Measurements from ENCODE around the gene OSBPL9.
"Not testable (repeated sequence)": the region's sequence is repeated elsewhere in the genome, so short reads cannot be mapped to it uniquely, and the experiment has no call there.

The OSBPL9 gene

DNA sequence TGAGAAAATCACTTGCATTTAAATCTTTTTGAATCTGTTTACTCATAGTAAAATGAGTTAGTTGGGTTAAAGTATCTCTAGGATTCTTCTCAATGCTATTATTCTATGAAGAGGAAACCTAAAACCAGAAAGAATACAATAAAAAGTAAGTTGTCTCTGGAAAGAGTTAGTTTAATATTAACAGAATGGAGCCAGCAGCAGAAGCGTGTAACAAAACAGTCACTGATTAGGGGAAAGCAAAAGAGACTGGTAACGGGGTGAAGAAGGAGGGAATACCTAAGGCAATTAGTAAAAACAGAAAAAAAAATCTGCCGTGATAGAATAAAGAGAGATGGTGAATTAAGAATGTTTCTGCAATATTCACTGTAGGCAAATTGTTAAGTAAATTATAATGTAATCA is 201.6 kb downstream of the OSBPL9 start:
- FAIRE-seq = no peak

DNA sequence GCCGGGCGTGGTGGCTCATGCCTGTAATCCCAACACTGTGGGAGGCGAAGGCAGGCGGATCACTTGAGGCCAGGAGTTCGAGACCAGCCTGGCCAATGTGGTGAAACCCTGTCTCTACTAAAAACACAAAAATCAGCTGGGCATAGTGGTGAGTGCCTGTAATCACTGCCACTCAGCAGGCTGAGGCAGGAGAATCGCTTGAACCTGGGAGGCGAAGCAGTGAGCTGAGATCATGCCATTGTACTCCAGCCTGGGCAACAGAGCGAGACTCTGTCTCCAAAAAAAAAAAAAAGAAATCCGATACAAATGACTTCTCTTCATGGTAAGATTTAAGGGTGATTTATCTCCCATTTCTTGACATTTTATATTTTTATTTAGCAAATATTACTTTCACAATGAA is 202.1 kb downstream of the OSBPL9 start:
- FAIRE-seq = not testable (repeated sequence)

DNA sequence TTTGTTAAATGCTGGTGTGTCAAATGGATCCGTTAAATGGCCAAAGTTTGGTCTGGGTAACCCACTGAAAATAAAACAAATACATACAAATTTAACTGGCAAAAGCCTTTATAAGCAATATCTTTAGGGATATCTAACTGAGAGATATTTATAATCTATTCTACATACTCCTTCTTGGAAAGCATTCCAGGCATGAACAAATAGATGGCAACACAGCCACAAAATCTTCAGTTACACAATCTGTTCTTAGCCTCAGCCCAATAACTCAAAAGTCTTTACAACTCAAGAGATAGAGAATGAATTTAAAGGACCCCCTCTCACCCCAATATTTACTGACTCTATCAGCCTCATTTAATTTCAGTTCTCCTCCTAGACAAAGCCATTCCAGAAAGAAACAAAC is 202.9 kb downstream of the OSBPL9 start:
- no peak for FAIRE-seq

DNA sequence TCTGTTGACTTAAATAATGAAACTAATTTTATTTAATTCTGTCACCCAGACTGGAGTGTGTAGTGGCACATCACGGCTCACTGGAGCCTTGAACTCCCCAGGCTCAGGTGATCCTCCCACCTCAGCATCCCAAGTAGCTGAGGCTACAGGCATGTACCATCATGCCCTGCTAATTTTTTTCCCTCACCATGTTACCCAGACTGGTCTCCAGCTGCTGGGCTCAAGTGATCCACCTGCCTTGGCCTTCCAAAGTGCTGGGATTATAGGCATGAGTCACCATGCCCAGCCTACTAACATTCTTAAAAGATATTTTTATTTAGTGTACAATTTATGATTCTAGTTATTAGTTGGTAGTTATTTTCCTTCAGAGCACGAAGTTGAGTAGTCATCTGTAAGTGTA is 212.2 kb downstream of the OSBPL9 start:
- FAIRE-seq = no peak

DNA sequence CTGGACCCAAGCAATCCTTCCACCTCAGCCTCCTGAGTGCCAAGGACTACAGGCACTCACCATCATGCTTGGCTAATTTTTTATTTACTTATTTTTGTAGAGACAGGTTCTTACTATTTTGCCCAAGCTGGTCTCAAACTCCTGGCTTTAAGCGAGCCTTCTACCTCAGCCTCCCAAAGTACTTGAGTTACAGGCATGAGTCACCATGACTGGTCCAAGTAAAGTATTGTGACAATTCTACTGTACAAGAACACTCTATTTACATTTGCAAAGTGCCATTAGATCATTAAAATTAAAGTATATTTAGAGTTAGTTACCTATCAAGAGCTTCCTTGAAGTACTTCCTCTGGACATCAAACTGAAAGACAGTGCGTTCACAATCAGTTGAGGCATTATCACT is 216.8 kb downstream of the OSBPL9 start:
- FAIRE-seq = no peak

DNA sequence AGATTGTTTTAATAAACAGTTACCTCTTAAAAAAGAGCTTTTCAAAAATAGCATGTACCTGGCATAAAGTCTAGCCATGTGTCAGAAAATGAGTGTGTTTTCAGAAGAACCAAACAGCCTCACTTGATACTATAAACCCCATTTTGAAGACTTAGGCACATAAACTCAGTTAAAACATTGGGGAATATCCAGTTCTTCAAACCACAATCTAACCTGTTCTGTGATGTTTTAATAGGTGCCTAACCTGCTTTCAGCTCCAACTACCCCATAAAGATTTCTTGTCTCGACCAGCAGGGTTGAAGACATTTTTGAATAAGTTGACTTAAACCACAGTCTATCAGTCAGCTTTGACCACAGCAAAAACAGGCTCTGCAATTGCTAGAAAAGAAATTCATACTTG is 220.4 kb downstream of the OSBPL9 start:
- no peak for FAIRE-seq
